ENCODE results near the gene TBC1D4. TPM values are rescaled to one million over a fixed set of nuclear protein-coding genes. Genes with fewer than 3 reads are reported as not detected.
"Not testable (repeated sequence)": the region's sequence is repeated elsewhere in the genome, so short reads cannot be mapped to it uniquely, and the experiment has no call there.

Gene TBC1D4
- total RNA-seq, 1 donor from 2014 or later = 36.4 TPM

GRCh38 chr13:75240240-75240639 is 241.7 kb downstream of the TBC1D4 start:
- H3K4me1 Mint-ChIP-seq (ENCODE audit: low read depth); H3K4me3 Mint-ChIP-seq (ENCODE audit: low read depth); H3K27ac Mint-ChIP-seq; intact Hi-C loops (cut with micrococcal nuclease); DNase-seq (ENCODE audit: low spot score); H3K9me3 Mint-ChIP-seq; H3K36me3 Mint-ChIP-seq (ENCODE audit: low read depth): not testable (repeated sequence)
- peaks cover 14% of the 10 kb centered on the region for H3K27me3 Mint-ChIP-seq (ENCODE audit: low read depth)

- no peak overlapping the region for H3K4me3 Mint-ChIP-seq (ENCODE audit: low read depth)
- no peak for DNase-seq (ENCODE audit: low spot score)
- H3K36me3 Mint-ChIP-seq (ENCODE audit: low read depth) = no peaks in the 10 kb centered on the region
- H3K9me3 Mint-ChIP-seq = peaks cover 13% of the 10 kb centered on the region
- H3K4me1 Mint-ChIP-seq (ENCODE audit: low read depth) = peaks cover 1% of the 10 kb centered on the region
- no peak overlapping the region for H3K27ac Mint-ChIP-seq
- H3K27me3 Mint-ChIP-seq (ENCODE audit: low read depth) = peaks cover 14% of the 10 kb centered on the region
- intact Hi-C loops (cut with micrococcal nuclease) = no loop called here
These were observed 245.2 kb downstream of the TBC1D4 start for GRCh38 chr13:75236774-75237173.

Other genes starting within 250 kb of the TBC1D4 start
- 120 TPM in 2 replicates for gene COMMD6, start 55.7 kb upstream of the TBC1D4 start, total RNA-seq
- gene UCHL3, start 67.6 kb upstream of the TBC1D4 start, total RNA-seq = 35.4 and 37.9 TPM in 2 replicates
- gene LMO7, start 154.2 kb upstream of the TBC1D4 start, total RNA-seq = 6.2 and 6.9 TPM in 2 replicates

Measured in activated T-helper 2 cell treated with anti-CD3 and anti-CD28 coated beads, Interferon-gamma antibody, Interleukin-2, Interleukin-4, amounts not matched to agents 10 μg/mL and 5 μg/mL and 100 μg/mL, durations not matched to agents 14 hours and 24 hours and 36 hours (primary cell).